H9 (cell line): ENCODE results near the gene DISP3. TPM values are rescaled to one million over a fixed set of nuclear protein-coding genes. Genes with fewer than 3 reads are reported as not detected.

Experiments
- DNase-seq: peaks from one replicate; pipeline ENCODE4 v3.0.0-alpha.2; 2017
- H2AFZ ChIP-seq: one replicate; pipeline ENCODE4 v1.6.1; 2013; ENCODE audit warnings: mild to moderate bottlenecking, low read length, control low read depth, moderate library complexity
- H2AK5ac ChIP-seq: 2 replicates; pipeline ENCODE4 v1.6.1; 2013; ENCODE audit warnings: low read length, control low read depth, mixed read lengths; ENCODE audit not compliant: insufficient read length
- H2BK120ac ChIP-seq: one replicate; pipeline ENCODE4 v1.6.1; 2013; ENCODE audit warnings: low read depth, mild to moderate bottlenecking, low read length, control low read depth, inconsistent platforms; ENCODE audit not compliant: poor library complexity, severe bottlenecking
- H2BK12ac ChIP-seq: 2 replicates; pipeline ENCODE4 v1.6.1; 2013; ENCODE audit warnings: low read length, control low read depth, mixed read lengths, low read depth; ENCODE audit not compliant: insufficient read length
- H2BK15ac ChIP-seq: 2 replicates; pipeline ENCODE4 v1.6.1; 2013; ENCODE audit warnings: low read depth, low read length, control low read depth
- H2BK20ac ChIP-seq: one replicate; pipeline ENCODE4 v1.6.1; 2013; ENCODE audit warnings: low read depth, mild to moderate bottlenecking, low read length, control low read depth, inconsistent platforms; ENCODE audit not compliant: poor library complexity, severe bottlenecking
- H2BK5ac ChIP-seq: 2 replicates; pipeline ENCODE4 v1.6.1; 2013; ENCODE audit warnings: low read length, control low read depth, mixed read lengths; ENCODE audit not compliant: insufficient read length
- H3K14ac ChIP-seq: 2 replicates; pipeline ENCODE4 v1.6.1; 2013; ENCODE audit warnings: low read length, control low read depth; ENCODE audit not compliant: insufficient read depth
- H3K18ac ChIP-seq: 2 replicates; pipeline ENCODE4 v1.6.1; 2013; ENCODE audit warnings: low read depth, mild to moderate bottlenecking, mixed read lengths, low read length, control low read depth; ENCODE audit not compliant: insufficient read length
- H3K23ac ChIP-seq: 2 replicates; pipeline ENCODE4 v1.6.1; 2013; ENCODE audit warnings: low read length, control low read depth, mixed read lengths, low read depth; ENCODE audit not compliant: insufficient read length
- H3K23me2 ChIP-seq: 2 replicates; pipeline ENCODE4 v1.6.1; 2013; ENCODE audit warnings: low read depth, mild to moderate bottlenecking, mixed read lengths, low read length, control low read depth; ENCODE audit not compliant: insufficient read length, poor library complexity, severe bottlenecking
- H3K27ac ChIP-seq: 2 replicates; pipeline ENCODE4 v1.5.1; 2013; ENCODE audit warnings: low read length, control low read depth, mixed read lengths, low read depth; ENCODE audit not compliant: insufficient read length
- H3K27me3 ChIP-seq: 2 replicates; pipeline ENCODE4 v1.6.1; 2013; ENCODE audit warnings: low read length, control low read depth, inconsistent platforms; ENCODE audit not compliant: insufficient read depth
- H3K4ac ChIP-seq: 2 replicates; pipeline ENCODE4 v1.6.1; 2013; ENCODE audit warnings: low read depth, mild to moderate bottlenecking, control low read depth, inconsistent platforms, low read length, moderate library complexity
- H3K4me1 ChIP-seq: 2 replicates; pipeline ENCODE4 v1.6.1; 2013; ENCODE audit warnings: low read length, control low read depth, inconsistent platforms; ENCODE audit not compliant: insufficient read depth
- H3K4me2 ChIP-seq: 2 replicates; pipeline ENCODE4 v1.6.1; 2013; ENCODE audit warnings: low read length, control low read depth, mixed read lengths; ENCODE audit not compliant: insufficient read length, insufficient read depth
- H3K56ac ChIP-seq: 2 replicates; pipeline ENCODE4 v1.6.1; 2013; ENCODE audit warnings: low read depth, mild to moderate bottlenecking, mixed read lengths, low read length, control low read depth; ENCODE audit not compliant: insufficient read length
- H3K79me1 ChIP-seq: 2 replicates; pipeline ENCODE4 v1.6.1; 2013; ENCODE audit warnings: low read depth, mild to moderate bottlenecking, moderate library complexity, low read length, control low read depth, inconsistent platforms; ENCODE audit not compliant: insufficient read depth, poor library complexity, severe bottlenecking
- H3K79me2 ChIP-seq: 2 replicates; pipeline ENCODE4 v1.6.1; 2013; ENCODE audit warnings: low read length, control low read depth, inconsistent platforms; ENCODE audit not compliant: insufficient read depth
- H3K9ac ChIP-seq: 2 replicates; pipeline ENCODE4 v1.6.1; 2013; ENCODE audit warnings: low read length, control low read depth, mixed read lengths; ENCODE audit not compliant: insufficient read length; ENCODE audit errors: extremely low read depth
- H3K9me3 ChIP-seq: one replicate; pipeline ENCODE4 v1.6.1; 2013; ENCODE audit warnings: low read depth, low read length, inconsistent platforms; ENCODE audit not compliant: control insufficient read depth
- H3T11ph ChIP-seq: one replicate; pipeline ENCODE4 v1.6.1; 2013; ENCODE audit warnings: mild to moderate bottlenecking, low read length, control low read depth, inconsistent platforms
- H4K20me1 ChIP-seq: one replicate; pipeline ENCODE4 v1.6.1; 2013; ENCODE audit not compliant: control insufficient read depth, insufficient read length, insufficient read depth
- H4K5ac ChIP-seq: 2 replicates; pipeline ENCODE4 v1.6.1; 2013; ENCODE audit warnings: low read depth, mild to moderate bottlenecking, mixed read lengths, low read length, control low read depth; ENCODE audit not compliant: insufficient read length
- H4K8ac ChIP-seq: replicated peaks from 2 replicates; pipeline ENCODE4 v1.6.1; 2013; ENCODE audit warnings: low read length, control low read depth, mixed read lengths, low read depth; ENCODE audit not compliant: insufficient read length
- H4K91ac ChIP-seq: 2 replicates; pipeline ENCODE4 v1.6.1; 2013; ENCODE audit warnings: low read depth, mild to moderate bottlenecking, moderate library complexity, mixed read lengths, low read length, control low read depth; ENCODE audit not compliant: insufficient read length
- H3K27ac Mint-ChIP-seq, 3 experiments: 2 replicates in 2 of 3; 3 replicates in 1 of 3; pipeline ENCODE4 v1.8.0; 2020 to 2021; ENCODE audit warnings: mixed read lengths in 3 of 3, mild to moderate bottlenecking in 1 of 3, moderate library complexity in 1 of 3
- H3K27me3 Mint-ChIP-seq: 2 replicates; pipeline ENCODE4 v1.8.0; 2021; ENCODE audit warnings: low read depth, mild to moderate bottlenecking, moderate library complexity, mixed read lengths
- H3K36me3 Mint-ChIP-seq, 3 experiments: 2 replicates in 2 of 3; 3 replicates in 1 of 3; pipeline ENCODE4 v1.8.0; 2020 to 2021; ENCODE audit warnings: low read depth in 3 of 3, mixed read lengths in 3 of 3; ENCODE audit not compliant: insufficient read depth in 1 of 3
- H3K4me1 Mint-ChIP-seq, 2 experiments: 2 replicates each; pipeline ENCODE4 v1.8.0; 2020; ENCODE audit warnings: mixed read lengths in 2 of 2
- H3K4me3 Mint-ChIP-seq, 2 experiments: 2 replicates in 1 of 2; 3 replicates in 1 of 2; pipeline ENCODE4 v1.8.0; 2020 to 2021; ENCODE audit warnings: mild to moderate bottlenecking in 2 of 2, mixed read lengths in 2 of 2, moderate library complexity in 1 of 2
- H3K9me3 Mint-ChIP-seq, 2 experiments: 2 replicates in 1 of 2; 3 replicates in 1 of 2; pipeline ENCODE4 v1.8.0; 2020; ENCODE audit warnings: mild to moderate bottlenecking in 2 of 2, mixed read lengths in 2 of 2, moderate library complexity in 1 of 2
- CTCF ChIP-seq: fragments of 200-600 bp; sonication (generic); conservative IDR thresholded peaks from 3 replicates; pipeline ENCODE4 v1.8.0; 2021; ENCODE audit warnings: antibody characterized with exemption, mild to moderate bottlenecking
- WGBS: extraction: QIAGEN DNeasy Blood & Tissue Kit; methylation state at CpG from one replicate; pipeline ENCODE4 v1.1.7; 2013; ENCODE audit warnings: missing lambda C conversion rate, low lambda C conversion rate, mixed read lengths; ENCODE audit not compliant: insufficient read length; ENCODE audit errors: extremely low coverage; 5-methylcytosine and 5-hydroxymethylcytosine counted together
- total RNA-seq: library from RNA; stranded (reverse); gene quantifications from 2 replicates; pipeline ENCODE4 v1.2.1, GENCODE V29; 2021

The DISP3 gene
- total RNA-seq, 1 experiment from 2014 or later: 3.5 TPM

- no peak for TF ChIP-seq CTCF
- H4K5ac ChIP-seq: no peak overlapping the region
- H2AK5ac ChIP-seq: no peak overlapping the region
- H3K18ac ChIP-seq: no peak overlapping the region
- H3K4me1 Mint-ChIP-seq: peaks cover 16% of the 10 kb centered on the region in 2 experiments
- no peaks in the 10 kb centered on the region for H4K20me1 ChIP-seq
- H2BK12ac ChIP-seq: no peak overlapping the region
- no peak overlapping the region for H2BK20ac ChIP-seq
- H3K79me1 ChIP-seq: no peaks in the 10 kb centered on the region
- H3K36me3 Mint-ChIP-seq: no peaks in the 10 kb centered on the region; a peak in 1 of 7 replicates
- no peak overlapping the region for H2BK15ac ChIP-seq
- H3K23me2 ChIP-seq: no peaks in the 10 kb centered on the region
- H3K4me2 ChIP-seq: no peak overlapping the region
- H3K4me1 ChIP-seq: no peaks in the 10 kb centered on the region; the same call in 1 of the 2 replicates
- H3T11ph ChIP-seq: no peak overlapping the region
- no peak overlapping the region for H4K91ac ChIP-seq
- no peak overlapping the region; the same call in 1 of the 2 replicates for H3K14ac ChIP-seq
- no peak overlapping the region for H3K56ac ChIP-seq
- DNase-seq: no peak
- no peak overlapping the region for H2BK120ac ChIP-seq
- H2AFZ ChIP-seq: no peak overlapping the region
- no peak overlapping the region; a peak in 1 of 5 replicates for H3K4me3 Mint-ChIP-seq
- peaks cover 11% of the 10 kb centered on the region for H3K27me3 Mint-ChIP-seq
- no peak overlapping the region for H3K23ac ChIP-seq
- no peaks in the 10 kb centered on the region for H3K79me2 ChIP-seq
- no peak overlapping the region for H2BK5ac ChIP-seq
- no peak overlapping the region for H3K9ac ChIP-seq
- H3K9me3 ChIP-seq: no peaks in the 10 kb centered on the region
- H3K27ac Mint-ChIP-seq: no peak overlapping the region
- no CpG with 5 or more reads among the region's 18 CpGs for WGBS
- no peak overlapping the region for H4K8ac ChIP-seq
- no peaks in the 10 kb centered on the region for H3K27me3 ChIP-seq
- H3K4ac ChIP-seq: no peak overlapping the region
- H3K27ac ChIP-seq: no peak overlapping the region
- no peaks in the 10 kb centered on the region for H3K9me3 Mint-ChIP-seq
Measured at GRCh38 chr1:11539850-11540772, 61.2 kb downstream of the DISP3 start.
